T follicular helper cell (primary cell): ENCODE results near the gene KIRREL2.
"Not testable (repeated sequence)": the region's sequence is repeated elsewhere in the genome, so short reads cannot be mapped to it uniquely, and the experiment has no call there.

Experiments
- DNase-seq: peaks from one replicate; pipeline ENCODE4 v3.0.0-alpha.2; 2020; ENCODE audit warnings: low read depth
- total RNA-seq, 2 experiments: gene quantifications; one replicate each; lab custom pipeline; 2026; lab: John Stamatoyannopoulos, UW

The KIRREL2 gene
- total RNA-seq, result 0 to 0.22 reads per million in 2 experiments

GRCh38 chr19:35856546-35857149 lies at the start of gene KIRREL2:
TSS of gene KIRREL2 (plus strand) at chr19:35856911. CDS start at chr19:35857120, 209 bp downstream.
- no peak for DNase-seq

GRCh38 chr19:35807633-35808032 lies 49.1 kb upstream of the KIRREL2 start:
- DNase-seq, result no peak

GRCh38 chr19:35811317-35812219 lies 45.1 kb upstream of the KIRREL2 start:
- no peak for DNase-seq

- DNase-seq, result no peak
Observed at GRCh38 chr19:35812220-35813042, 44.3 kb upstream of the KIRREL2 start, which contains the start of gene PRODH2. TSS of gene PRODH2 (minus strand) at chr19:35812845. CDS start at chr19:35812805, 40 bp downstream.

DNA sequence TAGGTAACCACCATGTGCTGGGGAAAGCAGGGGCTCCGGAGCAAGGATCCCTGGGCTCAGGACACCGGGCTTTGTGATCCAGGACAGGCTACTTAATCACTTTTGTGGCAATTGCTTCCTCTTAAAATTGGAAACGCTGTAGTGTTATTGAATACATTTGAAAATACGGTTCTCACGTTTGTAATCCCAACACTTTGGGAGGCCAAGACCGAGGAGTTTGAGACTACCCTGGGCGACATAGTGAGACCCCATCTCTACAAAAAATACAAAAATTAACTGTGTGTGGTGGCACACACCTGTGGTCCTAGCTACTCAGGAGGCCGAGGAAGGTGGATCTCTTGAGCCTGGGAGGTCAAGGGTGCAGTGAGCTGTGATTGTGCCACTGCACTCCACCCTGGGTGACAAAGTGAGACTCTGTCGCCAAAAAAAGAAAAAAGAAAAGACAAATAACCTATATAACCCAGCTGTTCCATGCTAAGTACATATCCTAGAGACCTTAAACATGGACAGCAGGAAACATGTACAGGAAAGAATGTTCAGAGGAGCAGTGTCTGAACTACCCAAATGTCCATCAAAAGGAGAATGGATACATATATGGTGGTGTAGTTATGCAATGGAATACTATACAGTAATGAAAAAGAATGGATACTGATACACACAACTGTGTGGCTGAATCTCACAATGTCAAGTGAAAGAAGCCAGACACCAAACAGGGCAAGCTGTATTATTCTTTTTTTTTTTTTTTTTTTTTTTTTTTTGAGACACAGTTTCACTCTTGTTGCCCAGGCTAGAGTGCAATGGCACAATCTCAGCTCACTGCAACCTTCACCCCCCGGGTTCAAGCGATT lies 43.4 kb upstream of the KIRREL2 start:
- no peak for DNase-seq

DNA sequence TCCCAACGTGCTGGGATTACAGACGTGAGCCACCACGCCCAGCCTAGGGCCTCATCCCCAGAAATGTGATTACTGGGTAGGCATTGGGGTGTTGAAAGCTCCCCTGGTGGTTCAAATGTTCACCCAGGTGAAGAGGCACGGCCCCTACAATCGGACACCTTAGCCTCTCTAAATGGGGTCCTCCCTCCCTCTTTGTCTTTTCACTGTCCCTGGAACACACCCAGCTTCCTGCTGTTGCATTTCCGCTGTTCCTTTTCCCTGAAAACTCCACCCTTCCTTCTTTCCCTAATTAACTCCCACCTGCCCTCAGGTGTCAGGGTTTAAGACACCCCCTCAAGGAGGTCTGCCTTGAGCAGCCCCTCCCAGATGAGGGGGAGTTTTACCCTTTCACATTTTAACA lies 40.4 kb upstream of the KIRREL2 start:
- no peak for DNase-seq

DNA sequence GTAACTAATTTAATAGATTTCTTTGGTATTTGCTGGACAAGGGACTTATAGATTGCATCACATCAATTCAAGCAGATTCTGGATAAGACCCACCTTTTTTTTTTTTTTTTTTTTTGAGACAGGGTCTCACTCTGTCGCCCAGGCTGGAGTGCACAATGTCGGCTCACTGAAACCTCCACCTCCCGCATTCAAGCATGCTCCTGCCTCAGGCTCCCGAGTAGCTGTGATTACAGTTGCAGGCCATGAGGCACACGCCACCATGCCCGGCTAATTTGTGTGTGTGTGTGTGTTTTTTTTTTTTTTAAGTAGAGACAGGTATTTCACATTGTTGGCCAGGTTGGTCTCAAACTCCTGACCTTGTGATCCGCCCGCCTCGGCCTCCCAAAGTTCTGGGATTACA lies 39.9 kb upstream of the KIRREL2 start:
- no peak for DNase-seq

DNA sequence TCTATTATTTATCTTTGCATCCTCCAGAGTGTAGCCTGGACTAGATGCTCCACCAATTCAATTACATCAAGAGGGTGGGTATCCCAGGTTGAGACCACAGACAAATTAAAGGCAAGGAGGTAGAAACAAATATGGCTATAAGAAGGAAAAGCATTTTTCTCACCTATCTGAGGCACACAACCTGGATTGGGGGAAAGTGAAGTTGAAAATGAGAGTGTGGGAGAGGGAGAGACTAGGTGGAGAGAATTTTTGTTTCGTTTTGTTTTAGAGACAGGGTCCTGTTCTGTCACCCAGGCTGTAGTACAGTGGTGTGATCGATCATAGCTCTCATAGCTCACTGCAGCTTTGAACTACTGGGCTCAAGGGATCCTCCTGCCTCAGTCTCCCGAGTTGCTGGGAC lies 38.3 kb upstream of the KIRREL2 start:
- DNase-seq, result no peak

- no peak for DNase-seq
Observed at GRCh38 chr19:35822579-35822978, 34.1 kb upstream of the KIRREL2 start.

- no peak for DNase-seq
Observed at GRCh38 chr19:35824150-35824549, 32.6 kb upstream of the KIRREL2 start.

- DNase-seq, result peak; percentile 26
Observed at GRCh38 chr19:35828692-35829301, 27.9 kb upstream of the KIRREL2 start.

GRCh38 chr19:35830986-35831385 lies 25.7 kb upstream of the KIRREL2 start:
- no peak for DNase-seq

- no peak for DNase-seq
Observed at GRCh38 chr19:35832054-35832453, 24.7 kb upstream of the KIRREL2 start.

- no peak for DNase-seq
Observed at GRCh38 chr19:35833972-35834371, 22.7 kb upstream of the KIRREL2 start.

GRCh38 chr19:35836096-35836495 lies 20.6 kb upstream of the KIRREL2 start:
- DNase-seq, result not testable (repeated sequence)

- DNase-seq, result no peak
Observed at GRCh38 chr19:35841961-35842595, 14.6 kb upstream of the KIRREL2 start.

DNA sequence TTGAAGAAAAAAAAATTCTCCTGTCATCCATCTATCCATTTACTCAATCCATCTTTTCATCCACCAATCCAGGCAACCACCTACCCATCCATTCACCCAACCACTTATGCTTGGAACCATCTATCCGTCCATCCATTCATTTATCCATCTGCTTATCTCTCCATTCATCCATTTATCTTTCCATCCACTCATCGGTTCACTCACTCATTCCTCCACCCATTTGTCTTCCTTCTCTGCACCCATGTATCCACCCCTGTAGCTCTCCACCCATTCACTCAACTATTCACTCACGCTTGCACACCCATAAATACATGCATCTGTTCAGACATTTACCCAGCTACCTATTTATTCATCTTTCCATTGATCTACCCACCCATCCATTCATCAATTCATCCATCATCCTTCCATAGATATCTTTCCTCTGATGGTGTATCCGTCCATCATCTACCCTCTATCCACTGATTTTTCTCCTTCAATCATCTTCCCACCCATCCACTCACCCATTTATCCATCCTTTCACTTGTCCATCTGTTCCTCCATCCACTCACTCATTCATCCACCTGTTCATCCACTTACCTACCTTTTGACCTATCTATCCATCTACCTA lies 13.9 kb upstream of the KIRREL2 start:
- no peak for DNase-seq

DNA sequence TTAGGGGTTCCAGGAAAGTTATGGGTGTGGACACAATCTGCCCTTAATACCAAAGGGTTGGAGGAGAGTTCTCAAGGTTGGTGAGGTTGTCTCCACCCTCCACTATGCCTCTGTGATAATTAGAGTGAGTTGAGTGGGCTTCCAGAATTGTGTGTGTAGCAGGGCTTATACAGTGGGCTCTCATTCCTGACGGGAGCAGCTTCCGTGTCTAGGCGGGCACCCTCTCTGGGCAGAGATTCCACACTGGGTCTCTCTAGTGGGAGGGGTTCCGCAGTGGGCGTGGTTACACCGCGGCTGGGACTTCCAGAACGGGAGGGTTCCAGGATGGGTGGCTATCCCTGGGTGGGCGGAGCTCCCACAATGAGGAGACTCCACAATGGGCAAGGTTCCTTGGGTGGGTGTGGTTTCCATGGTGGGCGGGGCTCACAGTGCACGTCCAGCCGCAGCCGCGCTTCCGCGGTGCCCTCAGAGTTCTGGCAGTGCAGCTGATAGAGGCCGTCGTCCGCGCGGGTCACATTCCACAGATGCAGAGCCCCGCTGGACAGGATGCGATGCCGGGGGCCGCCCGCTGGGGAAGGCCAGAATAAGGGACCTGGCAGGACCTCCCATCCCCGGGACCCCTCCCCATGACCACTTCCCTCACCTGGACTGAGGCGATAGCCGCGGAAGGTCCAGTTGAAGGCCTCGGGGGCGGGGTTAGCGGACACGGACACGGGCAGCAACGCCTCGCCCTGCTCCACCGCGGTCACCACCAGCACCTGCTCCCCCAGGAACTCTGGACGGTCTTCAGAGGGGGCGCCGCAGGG lies 12.8 kb upstream of the KIRREL2 start:
- DNase-seq, result no peak
